8988T (cell line): Measurements from ENCODE around the gene PNRC1.
A peak's percentile ranks its signal among the peaks of the same experiment; 100 is the strongest.
"Not testable (repeated sequence)": the region's sequence is repeated elsewhere in the genome, so short reads cannot be mapped to it uniquely, and the experiment has no call there.

Experiments used
- DNase-seq: peaks from one replicate; pipeline ENCODE4 v3.0.0; 2011

The PNRC1 gene

GRCh38 chr6:89116702-89117101 is 36.2 kb downstream of the PNRC1 start:
- DNase-seq = no peak

- peak; percentile 95 for DNase-seq
Measured at GRCh38 chr6:89117211-89118108, 36.9 kb downstream of the PNRC1 start, which contains the start of gene SRSF12. Gene SRSF12 (minus strand): TSS chr6:89118071. CDS start chr6:89117887, 184 bp downstream.

- DNase-seq = peak; percentile 38
Measured at GRCh38 chr6:89118931-89119330, 38.4 kb downstream of the PNRC1 start.

GRCh38 chr6:89120371-89120770 is 39.8 kb downstream of the PNRC1 start:
- DNase-seq = no peak

- no peak for DNase-seq
Measured at GRCh38 chr6:89121934-89122333, 41.4 kb downstream of the PNRC1 start.

GRCh38 chr6:89122625-89123024 is 42.1 kb downstream of the PNRC1 start:
- DNase-seq = peak; percentile 33

GRCh38 chr6:89128256-89128671 is 47.7 kb downstream of the PNRC1 start:
- DNase-seq = not testable (repeated sequence)

GRCh38 chr6:89131599-89131998 is 51.0 kb downstream of the PNRC1 start:
- no peak for DNase-seq

GRCh38 chr6:89132057-89132456 is 51.5 kb downstream of the PNRC1 start:
- DNase-seq = no peak

GRCh38 chr6:89133981-89134380 is 53.4 kb downstream of the PNRC1 start:
- DNase-seq = no peak

DNA sequence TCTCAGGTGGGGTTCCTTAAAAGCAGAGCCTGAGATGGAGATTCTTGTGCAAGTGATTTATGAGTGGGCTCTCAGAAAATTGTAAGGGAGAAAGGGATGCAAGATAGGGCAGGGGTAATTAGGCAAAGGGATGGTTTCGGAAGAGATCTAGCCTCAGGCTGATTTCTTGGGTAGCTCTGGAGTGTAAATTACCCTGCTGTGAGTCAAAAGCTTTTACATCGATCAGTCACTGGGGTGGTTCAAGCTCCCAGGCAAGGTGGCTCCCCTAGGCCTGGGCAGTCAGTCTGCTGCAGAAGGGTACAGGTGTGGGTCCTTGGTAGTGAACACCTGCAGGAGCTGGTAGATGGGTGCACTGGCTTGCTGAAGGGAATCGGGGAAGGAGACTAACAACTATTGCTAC is 54.2 kb downstream of the PNRC1 start:
- no peak for DNase-seq
